Liver (tissue), 9 donors: Measurements from ENCODE around the gene DIPK2A. TPM values are rescaled to one million over a fixed set of nuclear protein-coding genes. Genes with fewer than 3 reads are reported as not detected.

Source experiments
- DNase-seq: peaks from one replicate; pipeline ENCODE4 v3.0.0-alpha.2; 2017; ENCODE audit warnings: low spot score
- H3K27ac ChIP-seq, 2 donors: one replicate each; pipeline ENCODE4 v1.7.0; 2013; ENCODE audit warnings: inconsistent platforms in 2 of 2, low read length in 2 of 2, control low read depth in 1 of 2, low read depth in 1 of 2, mild to moderate bottlenecking in 1 of 2
- H3K27me3 ChIP-seq, 4 donors: one replicate each; pipeline versions ENCODE4 v1.6.1 to v1.7.0; 2013; ENCODE audit warnings: low read length in 3 of 4, inconsistent platforms in 1 of 4, mild to moderate bottlenecking in 1 of 4, moderate library complexity in 1 of 4; ENCODE audit not compliant: control insufficient read depth in 4 of 4, insufficient read depth in 4 of 4
- H3K36me3 ChIP-seq, 4 donors: one replicate each; pipeline versions ENCODE4 v1.6.1 to v1.7.0; 2013; ENCODE audit warnings: low read length in 3 of 4, mild to moderate bottlenecking in 3 of 4, low read depth in 1 of 4, moderate library complexity in 1 of 4; ENCODE audit not compliant: control insufficient read depth in 4 of 4, insufficient read depth in 3 of 4
- H3K4me1 ChIP-seq, 4 donors: one replicate each; pipeline versions ENCODE4 v1.6.1 to v1.7.0; 2013; ENCODE audit warnings: low read length in 3 of 4, mild to moderate bottlenecking in 3 of 4, moderate library complexity in 1 of 4; ENCODE audit not compliant: control insufficient read depth in 4 of 4, insufficient read depth in 4 of 4
- H3K4me3 ChIP-seq, 3 donors: one replicate each; pipeline versions ENCODE4 v1.6.1 to v1.7.0; 2013; ENCODE audit warnings: low read length in 3 of 3, control low read depth in 1 of 3, low read depth in 1 of 3, mild to moderate bottlenecking in 1 of 3
- H3K9ac ChIP-seq, 2 donors: one replicate each; pipeline ENCODE4 v1.7.0; 2013; ENCODE audit warnings: low read length in 2 of 2, mild to moderate bottlenecking in 2 of 2, moderate library complexity in 2 of 2, control low read depth in 1 of 2, low read depth in 1 of 2
- H3K9me3 ChIP-seq, 4 donors: one replicate each; pipeline versions ENCODE4 v1.6.1 to v1.7.0; 2013; ENCODE audit warnings: low read length in 3 of 4; ENCODE audit not compliant: control insufficient read depth in 4 of 4
- EGR1 ChIP-seq, 2 donors: IDR thresholded peaks; 2 replicates each; pipeline ENCODE4 v1.6.1; 2016 to 2018; ENCODE audit warnings: antibody characterized with exemption in 2 of 2, low read depth in 2 of 2
- FOXA1 ChIP-seq: IDR thresholded peaks from 2 replicates; pipeline ENCODE4 v1.6.1; 2016; ENCODE audit warnings: antibody characterized with exemption
- FOXA2 ChIP-seq: IDR thresholded peaks from 2 replicates; pipeline ENCODE4 v1.6.1; 2016; ENCODE audit warnings: antibody characterized with exemption
- GABPA ChIP-seq, 2 donors: IDR thresholded peaks in 1 of 2; conservative IDR thresholded peaks in 1 of 2; 2 replicates each; pipeline ENCODE4 v1.6.1; 2016; ENCODE audit warnings: antibody characterized with exemption in 2 of 2, mild to moderate bottlenecking in 1 of 2, moderate library complexity in 1 of 2
- HNF4A ChIP-seq, 2 donors: conservative IDR thresholded peaks; 2 replicates each; pipeline ENCODE4 v1.6.1; 2016; ENCODE audit warnings: antibody characterized with exemption in 2 of 2, mild to moderate bottlenecking in 2 of 2
- HNF4G ChIP-seq: IDR thresholded peaks from 2 replicates; pipeline ENCODE4 v1.6.1; 2016; ENCODE audit warnings: antibody characterized with exemption
- JUND ChIP-seq, 2 donors: IDR thresholded peaks; 2 replicates each; pipeline ENCODE4 v1.6.1; 2016; ENCODE audit warnings: antibody characterized with exemption in 2 of 2
- NR2F2 ChIP-seq: IDR thresholded peaks from 2 replicates; pipeline ENCODE4 v1.6.1; 2016; ENCODE audit warnings: antibody characterized with exemption
- RAD21 ChIP-seq, 2 donors: IDR thresholded peaks; 2 replicates each; pipeline ENCODE4 v1.6.1; 2016; ENCODE audit warnings: antibody characterized with exemption in 2 of 2, mild to moderate bottlenecking in 2 of 2
- RXRA ChIP-seq, 2 donors: IDR thresholded peaks; 2 replicates each; pipeline ENCODE4 v1.6.1; 2017 to 2018; ENCODE audit warnings: antibody characterized with exemption in 2 of 2, mild to moderate bottlenecking in 1 of 2
- SP1 ChIP-seq: IDR thresholded peaks from 2 replicates; pipeline ENCODE4 v1.6.1; 2018; ENCODE audit warnings: antibody characterized with exemption, mild to moderate bottlenecking
- TAF1 ChIP-seq: conservative IDR thresholded peaks from 2 replicates; pipeline ENCODE4 v1.6.1; 2016; ENCODE audit warnings: antibody characterized with exemption, mild to moderate bottlenecking
- YY1 ChIP-seq: IDR thresholded peaks from 2 replicates; pipeline ENCODE4 v1.6.1; 2016; ENCODE audit warnings: antibody characterized with exemption, mild to moderate bottlenecking
- WGBS: extraction: QIAGEN DNeasy Blood & Tissue Kit; methylation state at CpG from one replicate; pipeline ENCODE4 v1.1.7; 2013; 5-methylcytosine and 5-hydroxymethylcytosine counted together
- polyA plus RNA-seq, 2 donors: library from polyadenylated mRNA; stranded (reverse) in 1 of 2; unstranded in 1 of 2; fragments of 200-250 nt in 1 of 2; fragments of >200 nt in 1 of 2; fragmentation: Nextera tagmentation in 1 of 2; extraction: Ambion mirVana in 1 of 2; gene quantifications; one replicate each; pipeline versions ENCODE4 v1.2.1 to v1.2.3, GENCODE V29; 2013 to 2015
- total RNA-seq, 2 donors: library from RNA; depleted of rRNA; stranded (reverse); fragments of >200 nt; gene quantifications; one replicate each; pipeline ENCODE4 v1.2.3, GENCODE V29; 2014
- TF ChIP-seq, protein P1 (sequence below): IDR thresholded peaks from 2 replicates; pipeline ENCODE4 v1.6.1; 2016; ENCODE audit warnings: antibody characterized with exemption
- TF ChIP-seq, protein P2 (sequence below): IDR thresholded peaks from 2 replicates; pipeline ENCODE4 v1.6.1; 2016; ENCODE audit warnings: antibody characterized with exemption
- TF ChIP-seq, protein P3 (sequence below): IDR thresholded peaks from 2 replicates; pipeline ENCODE4 v1.6.1; 2016; ENCODE audit warnings: antibody characterized with exemption
- TF ChIP-seq, protein P4 (sequence below): IDR thresholded peaks from 2 replicates; pipeline ENCODE4 v1.6.1; 2016; ENCODE audit warnings: antibody characterized with exemption, mild to moderate bottlenecking
- TF ChIP-seq, protein P5 (sequence below): fragments of 150-350 bp; IDR thresholded peaks from 2 replicates; pipeline ENCODE4 v1.5.1; 2017; ENCODE audit warnings: improper control_type of control experiment, low read depth, low read length; ENCODE audit not compliant: missing input control
- donor health status: healthy.
- donor health status: healthy.
- donor health status: healthy.
- donor health status: healthy.
- donor health status: healthy.

The DIPK2A gene, protein sequence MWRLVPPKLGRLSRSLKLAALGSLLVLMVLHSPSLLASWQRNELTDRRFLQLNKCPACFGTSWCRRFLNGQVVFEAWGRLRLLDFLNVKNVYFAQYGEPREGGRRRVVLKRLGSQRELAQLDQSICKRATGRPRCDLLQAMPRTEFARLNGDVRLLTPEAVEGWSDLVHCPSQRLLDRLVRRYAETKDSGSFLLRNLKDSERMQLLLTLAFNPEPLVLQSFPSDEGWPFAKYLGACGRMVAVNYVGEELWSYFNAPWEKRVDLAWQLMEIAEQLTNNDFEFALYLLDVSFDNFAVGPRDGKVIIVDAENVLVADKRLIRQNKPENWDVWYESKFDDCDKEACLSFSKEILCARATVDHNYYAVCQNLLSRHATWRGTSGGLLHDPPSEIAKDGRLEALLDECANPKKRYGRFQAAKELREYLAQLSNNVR
- 10 to 100 TPM; 37.4 to 81.1 TPM for total RNA-seq
- polyA plus RNA-seq: 1 to 10 TPM; 4.6 to 9.4 TPM

DNA sequence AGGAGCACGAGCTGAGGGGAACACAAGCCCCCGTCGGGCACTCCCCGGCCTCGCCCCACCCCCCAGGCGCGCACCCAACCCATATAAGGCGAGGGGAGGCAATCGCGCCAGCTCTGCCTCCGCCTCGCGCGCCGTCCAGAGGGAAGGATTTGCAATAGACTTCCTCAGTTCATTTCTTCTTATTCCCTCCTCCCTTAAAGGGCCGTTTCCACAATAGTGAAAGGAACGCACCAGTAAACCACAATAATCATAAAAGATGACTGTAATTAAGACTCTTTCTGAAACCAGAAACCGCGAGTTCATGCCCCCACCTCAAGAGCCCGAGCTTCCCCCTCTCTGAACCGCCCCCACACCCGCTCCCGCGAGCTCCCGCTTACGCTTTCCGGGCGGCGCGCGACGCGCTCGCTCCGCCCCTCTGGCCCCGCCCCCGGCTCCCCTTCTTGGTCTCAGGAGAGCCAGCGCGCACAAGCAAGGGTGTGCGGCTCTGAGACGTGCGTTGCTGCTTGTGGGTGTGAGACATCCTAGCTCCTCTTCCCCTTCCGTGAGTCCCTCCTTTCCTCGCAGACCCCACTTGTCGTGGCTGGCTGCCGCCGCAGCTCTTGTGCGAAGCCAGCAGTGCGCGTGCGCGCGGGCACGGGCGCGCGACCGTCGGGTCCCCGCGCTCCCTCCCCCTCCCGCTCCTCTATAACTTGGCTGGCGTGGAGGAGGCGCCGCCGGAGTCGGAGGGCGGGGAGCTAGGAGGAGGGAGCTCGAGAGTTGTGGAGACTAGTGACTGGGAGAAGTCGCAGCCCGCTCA lies at the start of gene DIPK2A:
Gene DIPK2A (plus strand): TSS at position 465 of the 796 bp plus-strand sequence. CDS start 510 bp downstream, outside the sequence.
- peak; percentile 94 for DNase-seq
- peaks cover 0 to 1% (median 0%) of the 10 kb centered on the region in 4 donors for H3K36me3 ChIP-seq
- peak; percentile 91 for TF ChIP-seq TAF1
- TF ChIP-seq, protein P1, sequence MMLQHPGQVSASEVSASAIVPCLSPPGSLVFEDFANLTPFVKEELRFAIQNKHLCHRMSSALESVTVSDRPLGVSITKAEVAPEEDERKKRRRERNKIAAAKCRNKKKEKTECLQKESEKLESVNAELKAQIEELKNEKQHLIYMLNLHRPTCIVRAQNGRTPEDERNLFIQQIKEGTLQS: no peak
- TF ChIP-seq RXRA (IDR thresholded peaks at IDR 0.05): peak; percentile 21 to 49
- no peak for TF ChIP-seq GABPA (IDR thresholded peaks at IDR 0.05 in 1 of 2, conservative IDR thresholded peaks at IDR 0.05 in 1 of 2)
- peak; percentile 51 for TF ChIP-seq YY1
- TF ChIP-seq, protein P2, sequence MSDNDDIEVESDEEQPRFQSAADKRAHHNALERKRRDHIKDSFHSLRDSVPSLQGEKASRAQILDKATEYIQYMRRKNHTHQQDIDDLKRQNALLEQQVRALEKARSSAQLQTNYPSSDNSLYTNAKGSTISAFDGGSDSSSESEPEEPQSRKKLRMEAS: peak; percentile 72
- TF ChIP-seq JUND (IDR thresholded peaks at IDR 0.05): peak in 1 of 2 donors; percentile 4
- no peak for TF ChIP-seq HNF4G
- TF ChIP-seq NR2F2: no peak
- TF ChIP-seq HNF4A (conservative IDR thresholded peaks at IDR 0.05): no peak
- TF ChIP-seq, protein P3, sequence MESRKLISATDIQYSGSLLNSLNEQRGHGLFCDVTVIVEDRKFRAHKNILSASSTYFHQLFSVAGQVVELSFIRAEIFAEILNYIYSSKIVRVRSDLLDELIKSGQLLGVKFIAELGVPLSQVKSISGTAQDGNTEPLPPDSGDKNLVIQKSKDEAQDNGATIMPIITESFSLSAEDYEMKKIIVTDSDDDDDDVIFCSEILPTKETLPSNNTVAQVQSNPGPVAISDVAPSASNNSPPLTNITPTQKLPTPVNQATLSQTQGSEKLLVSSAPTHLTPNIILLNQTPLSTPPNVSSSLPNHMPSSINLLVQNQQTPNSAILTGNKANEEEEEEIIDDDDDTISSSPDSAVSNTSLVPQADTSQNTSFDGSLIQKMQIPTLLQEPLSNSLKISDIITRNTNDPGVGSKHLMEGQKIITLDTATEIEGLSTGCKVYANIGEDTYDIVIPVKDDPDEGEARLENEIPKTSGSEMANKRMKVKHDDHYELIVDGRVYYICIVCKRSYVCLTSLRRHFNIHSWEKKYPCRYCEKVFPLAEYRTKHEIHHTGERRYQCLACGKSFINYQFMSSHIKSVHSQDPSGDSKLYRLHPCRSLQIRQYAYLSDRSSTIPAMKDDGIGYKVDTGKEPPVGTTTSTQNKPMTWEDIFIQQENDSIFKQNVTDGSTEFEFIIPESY: peak; percentile 85
- TF ChIP-seq RAD21 (IDR thresholded peaks at IDR 0.05): peak; percentile 21 to 38
- TF ChIP-seq FOXA2: no peak
- TF ChIP-seq FOXA1: no peak
- peak; percentile 66 to 85 for TF ChIP-seq EGR1 (IDR thresholded peaks at IDR 0.05; ENCODE audit: low read depth in 2 of 2)
- peak; percentile 60 for TF ChIP-seq SP1
- TF ChIP-seq, protein P4, sequence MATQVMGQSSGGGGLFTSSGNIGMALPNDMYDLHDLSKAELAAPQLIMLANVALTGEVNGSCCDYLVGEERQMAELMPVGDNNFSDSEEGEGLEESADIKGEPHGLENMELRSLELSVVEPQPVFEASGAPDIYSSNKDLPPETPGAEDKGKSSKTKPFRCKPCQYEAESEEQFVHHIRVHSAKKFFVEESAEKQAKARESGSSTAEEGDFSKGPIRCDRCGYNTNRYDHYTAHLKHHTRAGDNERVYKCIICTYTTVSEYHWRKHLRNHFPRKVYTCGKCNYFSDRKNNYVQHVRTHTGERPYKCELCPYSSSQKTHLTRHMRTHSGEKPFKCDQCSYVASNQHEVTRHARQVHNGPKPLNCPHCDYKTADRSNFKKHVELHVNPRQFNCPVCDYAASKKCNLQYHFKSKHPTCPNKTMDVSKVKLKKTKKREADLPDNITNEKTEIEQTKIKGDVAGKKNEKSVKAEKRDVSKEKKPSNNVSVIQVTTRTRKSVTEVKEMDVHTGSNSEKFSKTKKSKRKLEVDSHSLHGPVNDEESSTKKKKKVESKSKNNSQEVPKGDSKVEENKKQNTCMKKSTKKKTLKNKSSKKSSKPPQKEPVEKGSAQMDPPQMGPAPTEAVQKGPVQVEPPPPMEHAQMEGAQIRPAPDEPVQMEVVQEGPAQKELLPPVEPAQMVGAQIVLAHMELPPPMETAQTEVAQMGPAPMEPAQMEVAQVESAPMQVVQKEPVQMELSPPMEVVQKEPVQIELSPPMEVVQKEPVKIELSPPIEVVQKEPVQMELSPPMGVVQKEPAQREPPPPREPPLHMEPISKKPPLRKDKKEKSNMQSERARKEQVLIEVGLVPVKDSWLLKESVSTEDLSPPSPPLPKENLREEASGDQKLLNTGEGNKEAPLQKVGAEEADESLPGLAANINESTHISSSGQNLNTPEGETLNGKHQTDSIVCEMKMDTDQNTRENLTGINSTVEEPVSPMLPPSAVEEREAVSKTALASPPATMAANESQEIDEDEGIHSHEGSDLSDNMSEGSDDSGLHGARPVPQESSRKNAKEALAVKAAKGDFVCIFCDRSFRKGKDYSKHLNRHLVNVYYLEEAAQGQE: peak; percentile 82
- TF ChIP-seq, protein P5, sequence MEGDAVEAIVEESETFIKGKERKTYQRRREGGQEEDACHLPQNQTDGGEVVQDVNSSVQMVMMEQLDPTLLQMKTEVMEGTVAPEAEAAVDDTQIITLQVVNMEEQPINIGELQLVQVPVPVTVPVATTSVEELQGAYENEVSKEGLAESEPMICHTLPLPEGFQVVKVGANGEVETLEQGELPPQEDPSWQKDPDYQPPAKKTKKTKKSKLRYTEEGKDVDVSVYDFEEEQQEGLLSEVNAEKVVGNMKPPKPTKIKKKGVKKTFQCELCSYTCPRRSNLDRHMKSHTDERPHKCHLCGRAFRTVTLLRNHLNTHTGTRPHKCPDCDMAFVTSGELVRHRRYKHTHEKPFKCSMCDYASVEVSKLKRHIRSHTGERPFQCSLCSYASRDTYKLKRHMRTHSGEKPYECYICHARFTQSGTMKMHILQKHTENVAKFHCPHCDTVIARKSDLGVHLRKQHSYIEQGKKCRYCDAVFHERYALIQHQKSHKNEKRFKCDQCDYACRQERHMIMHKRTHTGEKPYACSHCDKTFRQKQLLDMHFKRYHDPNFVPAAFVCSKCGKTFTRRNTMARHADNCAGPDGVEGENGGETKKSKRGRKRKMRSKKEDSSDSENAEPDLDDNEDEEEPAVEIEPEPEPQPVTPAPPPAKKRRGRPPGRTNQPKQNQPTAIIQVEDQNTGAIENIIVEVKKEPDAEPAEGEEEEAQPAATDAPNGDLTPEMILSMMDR: no peak
- peak within 1 kb of the TSS; percentile 97 to 98 for H3K9ac ChIP-seq
- H3K27ac ChIP-seq: peak within 1 kb of the TSS; percentile 96 to 100
- under 1% methylated on average over 71 of the region's 71 CpGs for WGBS
- no peaks in the 10 kb centered on the region for H3K27me3 ChIP-seq
- H3K4me3 ChIP-seq: peak within 1 kb of the TSS; percentile 81 to 97 (median 89)
- no peaks in the 10 kb centered on the region for H3K9me3 ChIP-seq
- H3K4me1 ChIP-seq: peaks cover 0 to 22% (median 11%) of the 10 kb centered on the region in 4 donors
